ENCODE data around the gene SMKR1.

GRCh38 chr7:129495987-129496386 is 6.3 kb upstream of the SMKR1 start:
- TF ChIP-seq CTCF (IDR thresholded peaks at IDR 0.05) (no peak), EZH2phosphoT487 (IDR thresholded peaks at IDR 0.05) (no peak), EZH2 (IDR thresholded peaks at IDR 0.05) (no peak)
